GM21390 (cell line): ENCODE results near the gene SLC25A5.
"Not testable (repeated sequence)": the region's sequence is repeated elsewhere in the genome, so short reads cannot be mapped to it uniquely, and the experiment has no call there.

Experiments used
- ATAC-seq: cut with Tn5 transposase; IDR thresholded peaks from one replicate; pipeline ENCODE4 v1.9.1; 2021; ENCODE audit not compliant: unreplicated experiment

Gene SLC25A5

DNA sequence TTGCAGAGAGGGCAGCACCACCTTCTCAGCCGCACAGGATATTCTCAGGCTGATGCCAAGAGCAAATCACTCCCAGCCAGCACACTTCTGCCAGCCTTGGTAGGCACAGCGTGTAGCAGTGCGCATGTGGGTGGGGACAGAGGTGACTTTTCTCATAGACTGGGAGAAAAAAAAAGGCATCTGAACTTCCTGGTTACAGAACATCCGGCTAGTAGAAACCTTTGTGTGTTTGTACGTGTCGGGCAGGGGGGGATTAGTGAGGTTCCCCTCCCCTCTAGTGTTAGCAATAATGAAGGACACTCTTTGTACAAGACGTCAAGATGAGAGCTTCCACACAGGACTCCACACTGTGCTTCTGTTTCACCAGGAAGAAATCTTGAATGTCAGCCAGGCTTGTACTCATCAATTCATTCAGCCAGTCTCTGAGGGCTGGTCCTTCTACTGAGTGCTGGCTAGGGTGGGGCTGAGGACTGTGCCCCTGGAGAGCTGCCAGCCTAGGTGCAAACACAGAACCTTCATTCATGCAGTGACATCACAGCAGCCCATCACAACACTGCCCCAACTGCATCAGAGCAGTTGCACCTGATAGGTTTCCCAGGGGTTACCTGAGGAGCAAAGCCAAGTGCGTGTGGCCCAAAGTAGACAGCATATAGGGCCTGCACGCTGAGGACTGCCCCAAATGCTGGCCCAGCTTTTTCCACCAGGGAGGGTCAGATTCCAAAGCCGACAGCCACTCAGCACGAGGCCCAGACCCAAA lies 34.7 kb downstream of the SLC25A5 start:
- ATAC-seq, result no peak

GRCh38 chrX:119503484-119503861 lies 35.2 kb downstream of the SLC25A5 start:
- ATAC-seq, result no peak

- not testable (repeated sequence) for ATAC-seq
Measured at GRCh38 chrX:119505145-119505544, 36.9 kb downstream of the SLC25A5 start.

- no peak for ATAC-seq
Measured at GRCh38 chrX:119505945-119506344, 37.7 kb downstream of the SLC25A5 start.

- no peak for ATAC-seq
Measured at GRCh38 chrX:119507206-119507605, 39.0 kb downstream of the SLC25A5 start.

DNA sequence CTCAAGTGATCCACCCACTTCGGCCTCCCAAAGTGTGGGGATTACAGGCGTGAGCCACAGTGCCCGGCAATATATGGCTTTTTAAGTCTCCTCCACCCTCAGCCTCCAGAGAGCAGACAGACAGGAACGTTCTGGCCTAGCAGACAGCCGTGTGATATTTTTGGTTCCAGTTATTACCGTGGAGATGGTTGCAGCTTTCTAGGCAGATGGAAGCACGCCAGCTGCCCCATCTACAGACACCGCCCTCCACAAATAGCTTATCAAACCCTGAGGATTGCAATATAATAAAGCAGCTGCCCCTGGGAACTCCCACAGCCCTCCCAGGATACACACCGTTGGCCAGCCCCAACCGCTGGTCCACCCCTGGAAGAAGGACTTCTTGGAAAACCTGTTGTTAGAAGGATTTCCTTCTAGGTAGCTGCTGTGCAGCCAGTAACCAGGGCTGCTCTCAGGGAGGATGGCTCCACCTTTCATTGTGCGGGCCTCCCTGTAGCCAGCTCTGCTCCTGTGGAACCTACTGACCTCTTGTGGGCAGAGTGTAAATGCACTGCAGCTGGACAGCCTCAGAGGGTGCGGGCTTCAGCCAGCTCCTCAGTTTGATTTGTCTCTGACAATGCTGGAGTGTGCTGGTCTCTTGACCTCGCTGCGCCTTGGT lies 44.0 kb downstream of the SLC25A5 start:
- ATAC-seq, result no peak

- peak; percentile 80 for ATAC-seq
Measured at GRCh38 chrX:119516157-119516702, 48.0 kb downstream of the SLC25A5 start.

- ATAC-seq, result no peak
Measured at GRCh38 chrX:119518371-119518770, 50.1 kb downstream of the SLC25A5 start.
